ENCODE results near the gene METTL3. TPM values are rescaled to one million over a fixed set of nuclear protein-coding genes. Genes with fewer than 3 reads are reported as not detected.

Gene METTL3
- total RNA-seq: 41.7 and 49.8 TPM in 2 replicates

GRCh38 chr14:21510735-21511657, at the start of gene METTL3:
METTL3 (minus strand) TSS chr14:21511340; CDS start chr14:21511223, 117 bp downstream.

GRCh38 chr14:21525962-21526671, 15.0 kb upstream of the METTL3 start, which contains the start of gene SALL2:
SALL2 (minus strand) TSS chr14:21526346; CDS start chr14:21526127, 219 bp downstream.

GRCh38 chr14:21476925-21477681, 34.0 kb downstream of the METTL3 start, which contains the start of the genes RAB2B and TOX4:
RAB2B (minus strand) TSS chr14:21476959; CDS start chr14:21476872, 87 bp downstream.
TOX4 (plus strand) TSS chr14:21477195; CDS start chr14:21477279, 84 bp downstream.

GRCh38 chr14:21455912-21456667, 55.0 kb downstream of the METTL3 start, which contains the start of gene CHD8:
CHD8 (minus strand) TSS chr14:21456123; CDS start chr14:21431643, 24,480 bp downstream.

Other genes starting within 250 kb of the METTL3 start
- gene HNRNPC, start 241.9 kb downstream of the METTL3 start, total RNA-seq: 669 and 675 TPM in 2 replicates
- gene RPGRIP1, start 231.3 kb downstream of the METTL3 start, total RNA-seq: 0.33 and 0.69 TPM in 2 replicates
- gene SUPT16H, start 127.3 kb downstream of the METTL3 start, total RNA-seq: 60.9 and 73.1 TPM in 2 replicates
- 51.8 and 54.0 TPM in 2 replicates for gene CHD8, start 55.2 kb downstream of the METTL3 start, total RNA-seq
- gene RAB2B, start 34.4 kb downstream of the METTL3 start, total RNA-seq: 25.6 and 28.4 TPM in 2 replicates
- 20.2 and 23.8 TPM in 2 replicates for gene TOX4, start 34.1 kb downstream of the METTL3 start, total RNA-seq
- gene SALL2, start 15.0 kb upstream of the METTL3 start, total RNA-seq: 0.34 and 0.43 TPM in 2 replicates
- gene OR10G3, start 68.7 kb upstream of the METTL3 start, total RNA-seq: not detected in 2 replicates
- not detected in 2 replicates for gene OR10G2, start 123.6 kb upstream of the METTL3 start, total RNA-seq
- not detected in 2 replicates for gene OR4E2, start 142.5 kb upstream of the METTL3 start, total RNA-seq
- not detected in 2 replicates for gene OR4E1, start 162.5 kb upstream of the METTL3 start, total RNA-seq

Data from dermis lymphatic vessel endothelial cell (primary cell).